ENCODE measurements around the gene OPCML.

DNA sequence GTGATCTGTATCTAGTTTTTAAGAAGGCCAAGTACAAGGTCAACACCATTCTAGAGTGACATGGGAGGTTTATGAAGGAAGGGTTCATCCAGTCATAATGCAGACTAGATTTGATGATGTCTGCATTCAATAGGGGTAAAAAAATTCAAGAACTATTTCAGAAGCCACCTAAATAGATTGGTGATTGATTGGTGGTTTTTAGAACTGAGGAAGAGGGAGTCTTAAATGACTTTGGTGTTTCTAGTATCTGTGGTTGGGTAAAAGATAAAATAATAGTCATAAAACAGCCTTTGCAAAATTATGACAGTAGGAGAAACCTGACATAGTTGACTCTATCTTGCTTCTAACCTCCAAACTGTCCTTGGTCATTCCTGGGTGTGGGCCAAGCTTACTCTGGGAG lies 114.1 kb downstream of the OPCML start:
- no peak for TF ChIP-seq ZHX1 (CRISPR knock-in tag; IDR thresholded peaks at IDR 0.05; ENCODE audit: low read depth)
- TF ChIP-seq ZNF687 (CRISPR knock-in tag; IDR thresholded peaks at IDR 0.05), result no peak
- TF ChIP-seq, protein P1, sequence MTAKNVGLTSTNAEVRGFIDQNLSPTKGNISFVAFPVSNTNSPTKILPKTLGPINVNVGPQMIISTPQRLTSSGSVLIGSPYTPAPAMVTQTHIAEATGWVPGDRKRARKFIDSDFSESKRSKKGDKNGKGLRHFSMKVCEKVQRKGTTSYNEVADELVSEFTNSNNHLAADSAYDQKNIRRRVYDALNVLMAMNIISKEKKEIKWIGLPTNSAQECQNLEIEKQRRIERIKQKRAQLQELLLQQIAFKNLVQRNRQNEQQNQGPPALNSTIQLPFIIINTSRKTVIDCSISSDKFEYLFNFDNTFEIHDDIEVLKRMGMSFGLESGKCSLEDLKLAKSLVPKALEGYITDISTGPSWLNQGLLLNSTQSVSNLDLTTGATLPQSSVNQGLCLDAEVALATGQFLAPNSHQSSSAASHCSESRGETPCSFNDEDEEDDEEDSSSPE (CRISPR knock-in tag; IDR thresholded peaks at IDR 0.05), result no peak
- no peak for TF ChIP-seq ZBTB8A (CRISPR knock-in tag; IDR thresholded peaks at IDR 0.05; ENCODE audit: borderline replicate concordance, low read depth)
- TF ChIP-seq, protein P2, sequence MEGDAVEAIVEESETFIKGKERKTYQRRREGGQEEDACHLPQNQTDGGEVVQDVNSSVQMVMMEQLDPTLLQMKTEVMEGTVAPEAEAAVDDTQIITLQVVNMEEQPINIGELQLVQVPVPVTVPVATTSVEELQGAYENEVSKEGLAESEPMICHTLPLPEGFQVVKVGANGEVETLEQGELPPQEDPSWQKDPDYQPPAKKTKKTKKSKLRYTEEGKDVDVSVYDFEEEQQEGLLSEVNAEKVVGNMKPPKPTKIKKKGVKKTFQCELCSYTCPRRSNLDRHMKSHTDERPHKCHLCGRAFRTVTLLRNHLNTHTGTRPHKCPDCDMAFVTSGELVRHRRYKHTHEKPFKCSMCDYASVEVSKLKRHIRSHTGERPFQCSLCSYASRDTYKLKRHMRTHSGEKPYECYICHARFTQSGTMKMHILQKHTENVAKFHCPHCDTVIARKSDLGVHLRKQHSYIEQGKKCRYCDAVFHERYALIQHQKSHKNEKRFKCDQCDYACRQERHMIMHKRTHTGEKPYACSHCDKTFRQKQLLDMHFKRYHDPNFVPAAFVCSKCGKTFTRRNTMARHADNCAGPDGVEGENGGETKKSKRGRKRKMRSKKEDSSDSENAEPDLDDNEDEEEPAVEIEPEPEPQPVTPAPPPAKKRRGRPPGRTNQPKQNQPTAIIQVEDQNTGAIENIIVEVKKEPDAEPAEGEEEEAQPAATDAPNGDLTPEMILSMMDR (CRISPR knock-in tag; IDR thresholded peaks at IDR 0.05), result no peak
- TF ChIP-seq GABPA (IDR thresholded peaks at IDR 0.05; ENCODE audit: low read depth, low read length), result no peak
- TF ChIP-seq GABPA (CRISPR knock-in tag; IDR thresholded peaks at IDR 0.05; ENCODE audit: low read depth), result no peak
- no peak for TF ChIP-seq KLF9 (CRISPR knock-in tag; IDR thresholded peaks at IDR 0.05; ENCODE audit: low read depth)
- TF ChIP-seq SMAD3 (CRISPR knock-in tag; IDR thresholded peaks at IDR 0.05), result no peak

Measured in HepG2 (cell line).